Panc1 (cell line): ENCODE measurements around the gene CFAP298. TPM values are rescaled to one million over a fixed set of nuclear protein-coding genes. Genes with fewer than 3 reads are reported as not detected.

Source experiments
- ATAC-seq: fragments of 200-7000 bp; cut with Tn5 transposase; 2 replicates; pipeline ENCODE4 v1.9.1; 2020; ENCODE audit warnings: mild to moderate bottlenecking, moderate library complexity
- BruUV-seq: library from RNA; stranded (reverse); fragments of 400-500 nt; replicated peaks from 2 replicates; lab custom pipeline; 2021; lab: Mats Ljungman, UMichigan
- CTCF ChIA-PET: fragments of 300-600 bp; sonication (Branson Sonifier 250); formaldehyde crosslinking; loops from one replicate; lab custom pipeline; 2022; ENCODE audit warnings: antibody characterized with exemption; lab: Charles Lee
- POLR2A ChIA-PET: fragments of 300-600 bp; sonication (Branson Sonifier 250); formaldehyde crosslinking; loops from one replicate; lab custom pipeline; 2022; ENCODE audit warnings: antibody characterized with exemption; lab: Charles Lee
- DNase-seq: peaks from one replicate; pipeline ENCODE4 v3.0.0-alpha.2; 2010; ENCODE audit warnings: low read depth, low spot score
- H3K27ac ChIP-seq: 2 replicates; pipeline ENCODE4 v1.5.1; 2011; ENCODE audit warnings: mild to moderate bottlenecking, low read length, inconsistent platforms
- H3K27me3 ChIP-seq: fragments of 200-500 bp; sonication (Bioruptor generic); 2 replicates; pipeline ENCODE4 v1.6.0; 2014; ENCODE audit warnings: low read length, inconsistent platforms; ENCODE audit not compliant: control insufficient read depth, insufficient read depth
- H3K36me3 ChIP-seq: fragments of 200-500 bp; sonication (Bioruptor generic); 2 replicates; pipeline ENCODE4 v1.5.1; 2014; ENCODE audit warnings: inconsistent platforms, mild to moderate bottlenecking, low read length, moderate library complexity; ENCODE audit not compliant: control insufficient read depth, insufficient read depth
- H3K4me1 ChIP-seq: 2 replicates; pipeline ENCODE4 v1.5.1; 2011; ENCODE audit warnings: inconsistent platforms, mild to moderate bottlenecking, low read length, moderate library complexity; ENCODE audit not compliant: control insufficient read depth, insufficient read depth
- H3K4me3 ChIP-seq, 2 experiments: 2 replicates each; pipeline ENCODE4 v1.5.1; 2011 to 2012; ENCODE audit warnings: low read depth in 2 of 2, low read length in 2 of 2, mild to moderate bottlenecking in 2 of 2, inconsistent platforms in 1 of 2, moderate library complexity in 1 of 2
- H3K9me3 ChIP-seq: fragments of 200-500 bp; sonication (Bioruptor generic); 2 replicates; pipeline ENCODE4 v1.5.1; 2014; ENCODE audit warnings: low read depth, mild to moderate bottlenecking, inconsistent platforms, low read length, moderate library complexity; ENCODE audit not compliant: control insufficient read depth, insufficient read depth
- POLR2AphosphoS5 ChIP-seq: IDR thresholded peaks from 2 replicates; pipeline ENCODE4 v1.6.1; 2012; ENCODE audit warnings: mild to moderate bottlenecking, low read depth, low read length, moderate library complexity
- SIN3A ChIP-seq: IDR thresholded peaks from 2 replicates; pipeline ENCODE4 v1.6.1; 2012; ENCODE audit warnings: low read depth, mild to moderate bottlenecking, low read length, moderate library complexity, borderline replicate concordance; ENCODE audit not compliant: insufficient read depth
- TCF7L2 ChIP-seq: IDR thresholded peaks from 2 replicates; pipeline ENCODE4 v1.6.1; 2011; ENCODE audit warnings: mild to moderate bottlenecking, low read depth, low read length, inconsistent platforms
- in situ Hi-C: cut with HindIII; loops from 2 replicates; pipeline ENCODE4 v1.10.0; 2016; ENCODE audit warnings: low sequenced_read_pairs, low pct_unique_long_range_greater_than_20kb
- intact Hi-C: fragments of 100-400 bp; cut with micrococcal nuclease; formaldehyde crosslinking; loops from one replicate; pipeline ENCODE4 v1.10.0; 2022; ENCODE audit not compliant: unreplicated experiment
- total RNA-seq: library from RNA; stranded (reverse); gene quantifications from one replicate; pipeline ENCODE4 v1.2.1, GENCODE V29; 2021; ENCODE audit not compliant: unreplicated experiment
- TF ChIP-seq, protein P1 (sequence below): fragments of 450-650 bp; IDR thresholded peaks from 2 replicates; pipeline ENCODE4 v1.5.1; 2017; ENCODE audit warnings: mild to moderate bottlenecking
- TF ChIP-seq, protein P2 (sequence below), 2 experiments: IDR thresholded peaks; 2 replicates each; pipeline ENCODE4 v1.6.1; 2011 to 2012; ENCODE audit warnings: low read depth in 2 of 2, control low read depth in 1 of 2, low read length in 1 of 2, mild to moderate bottlenecking in 1 of 2, moderate library complexity in 1 of 2; ENCODE audit not compliant: insufficient read depth in 1 of 2

The CFAP298 gene
- total RNA-seq, 1 experiment from 2014 or later: 42.0 TPM

DNA sequence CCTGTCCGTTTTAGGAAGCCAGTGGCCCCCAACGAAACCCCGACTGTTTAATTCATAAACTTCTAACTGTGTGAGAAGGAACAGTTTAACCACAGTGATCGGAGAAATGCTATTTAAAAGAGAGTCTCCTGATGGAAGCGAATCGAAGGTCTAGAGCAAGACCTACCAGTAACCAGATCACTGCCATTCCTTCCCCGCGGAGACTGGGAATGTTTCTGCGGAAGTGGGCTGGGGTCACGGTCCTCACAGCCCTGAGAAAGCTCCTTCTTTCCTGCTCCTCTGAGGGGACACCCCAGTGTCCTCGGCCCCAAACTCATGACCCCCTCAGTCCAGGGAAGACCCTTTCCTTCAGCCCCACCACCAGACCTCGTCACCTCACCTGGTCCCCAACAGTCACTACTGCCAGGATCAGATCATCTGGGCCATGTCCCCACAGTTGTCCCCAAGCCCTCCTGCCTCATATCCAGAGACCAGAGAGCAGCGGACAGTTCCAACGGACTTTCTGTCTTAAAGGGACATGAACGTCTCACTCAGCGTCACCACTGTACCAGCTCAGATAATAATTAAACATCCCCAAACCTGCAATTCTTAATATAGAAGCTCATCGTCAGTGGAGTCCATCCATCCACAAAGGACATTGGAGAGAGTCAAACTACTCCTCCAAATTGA lies 27.0 kb downstream of the CFAP298 start, which contains the start of gene TCP10L:
Gene TCP10L (minus strand): TSS at position 482 of the 669 bp plus-strand sequence. CDS start 1,219 bp downstream, outside the sequence.
- no peaks in the 10 kb centered on the region for H3K36me3 ChIP-seq

DNA sequence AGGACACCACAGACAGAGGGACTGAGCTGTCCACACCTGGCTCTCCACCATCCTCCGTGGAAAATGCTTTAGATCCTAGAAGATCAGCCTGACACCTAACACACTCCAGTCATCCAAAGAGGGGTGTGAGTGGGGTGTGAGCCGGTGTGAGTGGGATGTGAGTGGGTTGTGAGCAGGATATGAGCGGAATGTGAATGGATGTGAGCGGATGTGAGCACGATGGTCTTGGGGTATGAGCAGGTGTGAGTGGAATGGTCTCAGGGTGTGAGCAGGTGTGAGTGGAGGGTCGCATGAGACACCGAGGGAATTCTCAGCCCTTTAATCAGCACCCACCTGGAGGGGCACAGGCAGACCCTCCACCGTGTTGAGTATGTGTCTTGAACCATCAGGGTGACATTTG lies 27.7 kb downstream of the CFAP298 start:
- CTCF ChIA-PET: no interaction called here
- no peaks in the 10 kb centered on the region for H3K4me1 ChIP-seq
- H3K36me3 ChIP-seq: no peaks in the 10 kb centered on the region
- H3K27ac ChIP-seq: no peak overlapping the region
- no peaks in the 10 kb centered on the region for H3K9me3 ChIP-seq
- no peak overlapping the region for H3K4me3 ChIP-seq
- H3K27me3 ChIP-seq: no peaks in the 10 kb centered on the region; the same call in 1 of the 2 replicates
- in situ Hi-C loops (no loop called here), intact Hi-C loops (no loop called here)
- no peak for TF ChIP-seq SIN3A
- TF ChIP-seq TCF7L2: no peak
- TF ChIP-seq POLR2AphosphoS5: no peak
- TF ChIP-seq, protein P1, sequence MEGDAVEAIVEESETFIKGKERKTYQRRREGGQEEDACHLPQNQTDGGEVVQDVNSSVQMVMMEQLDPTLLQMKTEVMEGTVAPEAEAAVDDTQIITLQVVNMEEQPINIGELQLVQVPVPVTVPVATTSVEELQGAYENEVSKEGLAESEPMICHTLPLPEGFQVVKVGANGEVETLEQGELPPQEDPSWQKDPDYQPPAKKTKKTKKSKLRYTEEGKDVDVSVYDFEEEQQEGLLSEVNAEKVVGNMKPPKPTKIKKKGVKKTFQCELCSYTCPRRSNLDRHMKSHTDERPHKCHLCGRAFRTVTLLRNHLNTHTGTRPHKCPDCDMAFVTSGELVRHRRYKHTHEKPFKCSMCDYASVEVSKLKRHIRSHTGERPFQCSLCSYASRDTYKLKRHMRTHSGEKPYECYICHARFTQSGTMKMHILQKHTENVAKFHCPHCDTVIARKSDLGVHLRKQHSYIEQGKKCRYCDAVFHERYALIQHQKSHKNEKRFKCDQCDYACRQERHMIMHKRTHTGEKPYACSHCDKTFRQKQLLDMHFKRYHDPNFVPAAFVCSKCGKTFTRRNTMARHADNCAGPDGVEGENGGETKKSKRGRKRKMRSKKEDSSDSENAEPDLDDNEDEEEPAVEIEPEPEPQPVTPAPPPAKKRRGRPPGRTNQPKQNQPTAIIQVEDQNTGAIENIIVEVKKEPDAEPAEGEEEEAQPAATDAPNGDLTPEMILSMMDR: no peak
- TF ChIP-seq, protein P2, sequence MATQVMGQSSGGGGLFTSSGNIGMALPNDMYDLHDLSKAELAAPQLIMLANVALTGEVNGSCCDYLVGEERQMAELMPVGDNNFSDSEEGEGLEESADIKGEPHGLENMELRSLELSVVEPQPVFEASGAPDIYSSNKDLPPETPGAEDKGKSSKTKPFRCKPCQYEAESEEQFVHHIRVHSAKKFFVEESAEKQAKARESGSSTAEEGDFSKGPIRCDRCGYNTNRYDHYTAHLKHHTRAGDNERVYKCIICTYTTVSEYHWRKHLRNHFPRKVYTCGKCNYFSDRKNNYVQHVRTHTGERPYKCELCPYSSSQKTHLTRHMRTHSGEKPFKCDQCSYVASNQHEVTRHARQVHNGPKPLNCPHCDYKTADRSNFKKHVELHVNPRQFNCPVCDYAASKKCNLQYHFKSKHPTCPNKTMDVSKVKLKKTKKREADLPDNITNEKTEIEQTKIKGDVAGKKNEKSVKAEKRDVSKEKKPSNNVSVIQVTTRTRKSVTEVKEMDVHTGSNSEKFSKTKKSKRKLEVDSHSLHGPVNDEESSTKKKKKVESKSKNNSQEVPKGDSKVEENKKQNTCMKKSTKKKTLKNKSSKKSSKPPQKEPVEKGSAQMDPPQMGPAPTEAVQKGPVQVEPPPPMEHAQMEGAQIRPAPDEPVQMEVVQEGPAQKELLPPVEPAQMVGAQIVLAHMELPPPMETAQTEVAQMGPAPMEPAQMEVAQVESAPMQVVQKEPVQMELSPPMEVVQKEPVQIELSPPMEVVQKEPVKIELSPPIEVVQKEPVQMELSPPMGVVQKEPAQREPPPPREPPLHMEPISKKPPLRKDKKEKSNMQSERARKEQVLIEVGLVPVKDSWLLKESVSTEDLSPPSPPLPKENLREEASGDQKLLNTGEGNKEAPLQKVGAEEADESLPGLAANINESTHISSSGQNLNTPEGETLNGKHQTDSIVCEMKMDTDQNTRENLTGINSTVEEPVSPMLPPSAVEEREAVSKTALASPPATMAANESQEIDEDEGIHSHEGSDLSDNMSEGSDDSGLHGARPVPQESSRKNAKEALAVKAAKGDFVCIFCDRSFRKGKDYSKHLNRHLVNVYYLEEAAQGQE (IDR thresholded peaks at IDR 0.05; ENCODE audit: insufficient read depth in 1 of 2, low read depth in 2 of 2, low read length in 1 of 2): no peak
- POLR2A ChIA-PET: no interaction called here
- BruUV-seq: no TSS peak
- no peak for DNase-seq
- no peak for ATAC-seq

More for the DNA sequence above, 27.0 kb downstream of the CFAP298 start, which contains the start of gene TCP10L:
- H3K9me3 ChIP-seq: no peaks in the 10 kb centered on the region
- no peaks in the 10 kb centered on the region for H3K27me3 ChIP-seq
- ChIA-PET CTCF (no interaction called here), POLR2A (no interaction called here)
- H3K27ac ChIP-seq: no peak within 1 kb of the TSS
- intact Hi-C loops: no loop called here
- DNase-seq: no peak
- no TSS peak for BruUV-seq
- in situ Hi-C loops: no loop called here
- no peak for ATAC-seq
- no peak within 1 kb of the TSS for H3K4me3 ChIP-seq
- TF ChIP-seq SIN3A: no peak
- no peak for TF ChIP-seq TCF7L2
- TF ChIP-seq POLR2AphosphoS5: no peak
- TF ChIP-seq, protein P1: no peak
- TF ChIP-seq, protein P2 (IDR thresholded peaks at IDR 0.05; ENCODE audit: insufficient read depth in 1 of 2, low read depth in 2 of 2, low read length in 1 of 2): no peak
- no peaks in the 10 kb centered on the region for H3K4me1 ChIP-seq
